Embryonic facial prominence (tissue), 1 donor: ENCODE measurements around the gene PKLR.

Source experiments
- DNase-seq: peaks from one replicate; pipeline ENCODE4 v3.0.0-alpha.2; 2016; ENCODE audit errors: extremely low spot score

The PKLR gene

GRCh38 chr1:155285063-155285462 is 16.2 kb downstream of the PKLR start:
- DNase-seq, result no peak

DNA sequence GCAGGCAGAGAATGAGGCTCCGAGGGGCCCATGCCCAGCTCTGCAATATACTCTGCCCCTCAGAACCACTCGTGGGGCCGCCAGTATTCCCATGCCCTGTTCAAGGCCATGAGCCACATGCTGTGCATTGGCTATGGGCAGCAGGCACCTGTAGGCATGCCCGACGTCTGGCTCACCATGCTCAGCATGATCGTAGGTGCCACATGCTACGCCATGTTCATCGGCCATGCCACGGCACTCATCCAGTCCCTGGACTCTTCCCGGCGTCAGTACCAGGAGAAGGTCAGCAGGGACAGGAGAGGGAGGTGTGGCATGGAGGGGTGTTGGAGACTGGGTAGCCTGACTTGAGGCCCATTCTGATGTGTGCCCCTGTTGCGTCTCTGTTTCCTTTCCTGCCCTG is 16.8 kb downstream of the PKLR start:
- no peak for DNase-seq

DNA sequence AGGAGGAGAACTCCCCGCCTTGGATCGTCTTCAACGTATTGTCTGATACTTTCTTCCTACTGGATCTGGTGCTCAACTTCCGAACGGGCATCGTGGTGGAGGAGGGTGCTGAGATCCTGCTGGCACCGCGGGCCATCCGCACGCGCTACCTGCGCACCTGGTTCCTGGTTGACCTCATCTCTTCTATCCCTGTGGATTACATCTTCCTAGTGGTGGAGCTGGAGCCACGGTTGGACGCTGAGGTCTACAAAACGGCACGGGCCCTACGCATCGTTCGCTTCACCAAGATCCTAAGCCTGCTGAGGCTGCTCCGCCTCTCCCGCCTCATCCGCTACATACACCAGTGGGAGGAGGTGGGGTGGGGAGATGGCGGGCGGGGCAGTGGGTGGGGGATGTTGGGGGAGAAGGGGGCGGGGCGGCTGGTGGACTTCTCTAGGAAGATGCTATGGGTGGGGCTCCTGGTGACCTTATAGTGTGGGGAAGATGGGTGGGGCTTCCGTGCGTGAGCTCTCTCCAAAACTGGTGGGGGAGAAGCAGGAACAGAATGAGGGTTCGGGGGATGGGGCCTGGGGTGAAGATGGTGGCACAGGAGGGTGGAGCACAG is 18.6 kb downstream of the PKLR start:
- DNase-seq, result no peak

- no peak for DNase-seq
Measured at GRCh38 chr1:155279268-155279667, 22.0 kb downstream of the PKLR start.

DNA sequence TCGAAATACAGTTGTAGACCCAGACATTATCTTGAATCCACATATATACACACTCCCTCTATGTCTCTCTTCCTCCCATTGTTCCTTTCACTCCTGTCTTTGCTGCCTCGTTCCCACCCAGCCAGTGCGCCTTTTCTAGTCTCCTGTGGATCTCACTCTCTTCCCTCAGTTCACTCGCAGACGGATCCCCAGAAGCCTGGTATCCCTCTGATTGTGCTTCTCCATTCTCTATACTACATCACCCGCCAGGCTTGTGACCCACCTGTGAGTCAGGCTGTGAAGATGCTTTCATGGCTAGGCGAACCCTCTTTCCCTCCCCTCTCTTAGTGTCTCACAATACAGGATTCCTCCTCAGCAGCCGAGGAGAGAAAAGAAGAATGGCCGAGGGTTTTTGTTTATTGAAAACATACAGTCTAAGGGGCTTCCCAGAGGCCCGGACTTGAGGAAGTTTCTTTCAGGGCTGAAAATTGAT is 22.5 kb downstream of the PKLR start:
- DNase-seq, result no peak

- DNase-seq, result no peak
Measured at GRCh38 chr1:155277902-155278688, 23.1 kb downstream of the PKLR start.

DNA sequence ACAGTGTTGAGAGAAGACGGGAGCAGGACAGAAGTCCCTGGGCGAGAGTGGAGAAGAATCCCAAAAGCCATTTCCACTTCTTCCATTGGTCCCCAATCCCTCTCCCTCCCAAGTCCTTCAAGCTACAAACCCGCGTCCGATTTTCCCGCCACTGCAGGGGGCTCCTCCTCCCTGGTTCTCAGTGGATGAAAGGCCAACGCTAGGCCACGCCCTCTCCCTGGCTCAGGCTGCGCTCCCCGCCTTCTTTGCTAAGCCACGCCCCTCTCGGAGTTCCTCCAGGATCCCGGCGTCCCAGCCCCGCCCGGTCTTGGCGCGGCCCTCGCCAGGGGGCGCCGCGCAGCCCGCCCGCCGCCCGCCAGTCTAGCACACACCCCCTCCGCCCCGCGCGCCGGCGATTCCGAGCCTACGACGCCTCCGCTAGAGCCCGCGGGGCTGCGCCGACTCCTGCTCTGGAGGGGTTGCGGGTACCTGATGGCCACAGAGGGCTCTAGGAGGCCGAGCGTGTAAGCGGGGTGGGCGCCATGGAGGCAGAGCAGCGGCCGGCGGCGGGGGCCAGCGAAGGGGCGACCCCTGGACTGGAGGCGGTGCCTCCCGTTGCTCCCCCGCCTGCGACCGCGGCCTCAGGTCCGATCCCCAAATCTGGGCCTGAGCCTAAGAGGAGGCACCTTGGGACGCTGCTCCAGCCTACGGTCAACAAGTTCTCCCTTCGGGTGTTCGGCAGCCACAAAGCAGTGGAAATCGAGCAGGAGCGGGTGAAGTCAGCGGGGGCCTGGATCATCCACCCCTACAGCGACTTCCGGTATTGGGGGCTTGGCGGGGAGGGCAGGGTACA is 24.0 kb downstream of the PKLR start, which contains the start of gene HCN3:
Gene HCN3 (plus strand): TSS at position 394 of the 832 bp plus-strand sequence. CDS start 128 bp downstream, at position 522.
- DNase-seq, result peak; percentile 89

GRCh38 chr1:155273343-155274245 is 27.6 kb downstream of the PKLR start, which contains the start of gene CLK2:
CLK2 (minus strand) TSS chr1:155273504; CDS start chr1:155270977, 2,527 bp downstream.
- peak; percentile 93 for DNase-seq

DNA sequence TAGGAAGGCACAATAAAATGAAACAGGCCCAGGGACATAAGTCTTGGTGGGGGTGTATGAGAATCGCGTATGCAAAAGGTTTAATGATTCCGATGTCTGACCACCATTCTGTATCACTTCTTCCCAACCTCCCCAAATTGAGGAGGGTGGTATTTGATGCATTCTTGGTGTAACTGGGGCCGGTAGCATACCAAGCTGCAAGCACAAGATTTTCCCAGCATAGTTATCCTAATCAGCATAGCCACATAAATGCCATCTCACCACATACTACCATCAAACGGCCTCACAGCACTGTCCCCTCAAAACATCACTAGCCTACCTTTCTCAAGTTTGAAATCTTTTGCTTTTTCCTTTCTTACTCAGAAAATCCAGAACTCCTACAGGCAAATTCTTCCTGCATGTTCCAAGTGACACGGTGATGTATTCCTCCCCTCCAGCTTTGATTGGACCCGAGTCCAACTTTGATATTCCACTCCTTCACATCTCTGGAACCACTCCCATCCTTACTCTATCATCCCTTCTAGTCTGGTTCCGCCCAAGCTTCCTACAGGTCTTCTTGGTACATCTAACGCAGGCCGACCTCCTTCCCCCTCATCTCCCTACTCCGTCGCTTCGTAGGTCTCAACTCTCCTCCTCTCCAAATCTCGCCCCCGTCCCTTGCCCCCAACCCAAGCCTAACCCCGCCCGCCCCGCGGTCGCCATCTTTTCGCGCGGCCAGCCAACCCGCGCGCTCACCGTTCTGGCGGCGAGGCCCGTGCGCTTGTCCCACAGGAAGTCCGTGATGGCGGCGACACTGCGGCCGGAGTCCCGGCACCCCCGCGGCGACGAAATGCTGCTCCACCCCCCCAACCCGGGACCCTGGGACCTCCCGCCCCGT is 28.5 kb downstream of the PKLR start:
- DNase-seq, result no peak

DNA sequence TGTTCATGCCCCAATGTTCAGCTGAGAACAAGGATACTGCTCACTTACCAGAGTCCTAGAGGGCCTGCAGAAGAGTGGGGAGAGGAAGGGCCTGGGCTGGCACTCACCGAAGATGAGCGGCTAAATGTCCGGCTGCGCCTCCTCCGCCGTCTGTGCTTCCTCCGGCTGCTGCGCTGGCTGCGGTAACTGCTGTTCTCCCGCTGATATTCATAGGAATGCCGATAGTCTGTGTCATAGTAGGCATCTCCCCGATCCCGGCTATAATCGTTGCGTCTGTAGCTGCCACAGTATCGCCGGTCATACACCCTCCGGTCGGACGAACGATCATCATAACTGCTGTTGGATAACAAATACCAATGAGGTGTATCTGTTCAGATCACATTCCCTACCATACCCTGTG is 31.9 kb downstream of the PKLR start:
- DNase-seq, result no peak

DNA sequence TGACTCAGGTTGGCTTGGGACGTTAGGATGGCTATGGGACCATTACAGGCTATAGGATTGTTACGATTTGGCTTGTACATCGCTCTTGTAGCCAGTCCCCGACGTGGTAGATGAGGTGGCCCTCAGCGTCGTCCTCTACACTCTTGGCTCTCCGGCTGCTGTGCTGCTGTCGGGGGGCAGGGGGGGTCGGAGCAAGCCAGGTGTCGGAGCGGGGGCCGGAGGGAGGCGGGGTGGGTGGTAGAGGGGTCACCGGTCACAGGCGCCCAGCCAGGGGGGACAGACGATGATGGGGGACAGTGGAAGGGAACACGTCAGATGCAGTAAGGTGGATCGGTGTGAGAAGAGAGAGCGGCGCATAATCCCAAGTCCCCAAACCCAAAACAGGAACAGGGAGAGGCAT is 32.6 kb downstream of the PKLR start:
- no peak for DNase-seq

GRCh38 chr1:155267373-155267772 is 33.9 kb downstream of the PKLR start:
- no peak for DNase-seq

DNA sequence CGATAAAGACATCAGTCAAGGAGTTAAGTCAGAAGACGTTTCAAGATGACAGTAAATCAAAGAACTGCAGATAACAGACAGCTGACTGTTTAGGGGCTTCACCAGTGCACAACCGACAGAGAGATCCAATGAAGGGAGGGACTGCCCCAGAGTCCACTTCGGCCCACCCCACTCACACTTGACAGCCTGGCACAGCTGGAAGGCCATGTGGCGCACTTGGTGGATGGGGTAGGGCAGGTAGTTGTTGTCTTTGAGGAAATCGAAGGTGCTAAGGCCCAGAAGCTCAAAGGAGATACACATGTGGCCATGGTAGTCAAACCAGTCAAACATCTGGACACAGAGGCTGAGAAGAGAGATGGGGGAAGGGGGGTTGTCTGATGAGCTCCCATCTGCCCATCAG is 34.7 kb downstream of the PKLR start:
- no peak for DNase-seq

GRCh38 chr1:155263067-155263466 is 38.2 kb downstream of the PKLR start:
- no peak for DNase-seq

DNA sequence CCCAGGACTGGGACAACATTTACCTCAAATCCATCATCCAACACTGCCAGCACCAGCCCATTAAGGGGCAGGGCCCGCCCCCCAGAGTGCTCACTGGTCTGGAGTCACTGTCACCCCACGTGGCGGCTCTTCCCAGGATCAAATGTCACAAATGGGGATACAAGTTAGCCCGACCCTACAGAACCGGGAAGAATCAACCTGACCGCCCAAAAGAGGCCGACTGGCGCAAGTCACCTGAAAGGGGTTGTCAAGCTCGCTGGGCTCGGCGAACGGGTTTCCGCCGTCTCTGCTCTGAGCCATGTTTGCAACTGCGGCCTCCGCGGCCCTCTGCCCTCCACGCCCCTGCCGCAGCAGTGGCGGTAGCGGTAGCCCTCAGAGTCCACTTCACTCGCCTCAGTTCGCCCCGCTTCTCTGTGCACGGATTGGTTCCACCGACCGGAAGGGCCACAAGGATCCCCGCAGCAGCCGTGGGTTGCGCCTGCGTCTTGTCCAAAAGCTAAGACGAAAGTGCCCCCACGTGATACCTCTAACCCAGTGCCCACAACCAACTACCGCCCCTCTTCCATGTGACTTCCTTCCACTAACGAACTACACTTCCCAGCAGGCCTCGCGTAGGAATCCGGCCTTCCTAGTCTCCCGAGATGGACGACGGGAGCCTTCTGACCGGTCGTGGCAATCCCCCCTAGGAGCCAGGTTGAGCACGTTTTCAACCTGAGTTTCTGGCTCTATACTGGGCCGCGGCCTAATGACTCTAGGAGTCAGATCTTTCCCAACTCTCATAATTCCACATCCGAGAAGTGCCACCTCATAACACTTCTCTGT is 39.2 kb downstream of the PKLR start, which contains the start of gene SCAMP3:
Gene SCAMP3 (minus strand): TSS at position 509 of the 822 bp plus-strand sequence. CDS start 209 bp downstream, at position 300.
- DNase-seq, result peak; percentile 93

DNA sequence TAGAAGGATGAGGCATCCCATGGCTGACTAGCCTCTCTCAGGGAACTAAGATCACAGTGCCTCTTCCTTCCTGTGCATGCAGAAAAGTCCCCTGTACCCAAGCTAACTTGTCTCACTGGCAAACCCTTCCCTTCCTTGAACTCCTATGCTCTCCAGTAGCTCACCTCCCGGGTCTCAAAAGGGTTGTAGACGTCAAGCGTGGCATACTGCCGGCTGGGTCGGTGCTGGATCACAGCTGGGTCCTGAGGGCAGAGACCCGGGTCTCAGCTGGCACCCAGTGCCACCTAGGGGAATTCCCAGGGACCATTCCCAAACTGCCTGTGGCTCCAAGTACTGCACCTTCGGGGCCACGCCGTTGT is 39.8 kb downstream of the PKLR start:
- no peak for DNase-seq

DNA sequence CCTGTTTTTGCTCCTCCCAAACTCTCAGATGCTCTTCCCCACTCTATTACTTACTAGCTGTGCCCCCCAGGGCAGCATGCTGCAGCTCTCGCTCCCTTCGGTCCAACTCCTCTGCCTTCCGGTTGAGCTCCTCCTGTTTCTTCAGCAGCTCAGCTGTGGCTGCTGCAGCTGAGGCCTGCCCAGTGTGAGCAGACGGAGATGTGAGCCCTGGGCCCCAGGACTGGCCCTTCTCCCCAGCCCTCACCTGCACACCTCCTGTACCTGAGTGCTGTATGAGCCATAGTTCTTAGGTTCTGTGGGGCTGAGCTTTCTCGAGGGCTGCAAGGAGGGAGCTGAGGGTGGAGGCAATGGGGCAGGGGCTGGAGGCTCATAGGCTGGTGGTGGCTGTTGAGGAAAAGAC is 41.0 kb downstream of the PKLR start:
- DNase-seq, result no peak

DNA sequence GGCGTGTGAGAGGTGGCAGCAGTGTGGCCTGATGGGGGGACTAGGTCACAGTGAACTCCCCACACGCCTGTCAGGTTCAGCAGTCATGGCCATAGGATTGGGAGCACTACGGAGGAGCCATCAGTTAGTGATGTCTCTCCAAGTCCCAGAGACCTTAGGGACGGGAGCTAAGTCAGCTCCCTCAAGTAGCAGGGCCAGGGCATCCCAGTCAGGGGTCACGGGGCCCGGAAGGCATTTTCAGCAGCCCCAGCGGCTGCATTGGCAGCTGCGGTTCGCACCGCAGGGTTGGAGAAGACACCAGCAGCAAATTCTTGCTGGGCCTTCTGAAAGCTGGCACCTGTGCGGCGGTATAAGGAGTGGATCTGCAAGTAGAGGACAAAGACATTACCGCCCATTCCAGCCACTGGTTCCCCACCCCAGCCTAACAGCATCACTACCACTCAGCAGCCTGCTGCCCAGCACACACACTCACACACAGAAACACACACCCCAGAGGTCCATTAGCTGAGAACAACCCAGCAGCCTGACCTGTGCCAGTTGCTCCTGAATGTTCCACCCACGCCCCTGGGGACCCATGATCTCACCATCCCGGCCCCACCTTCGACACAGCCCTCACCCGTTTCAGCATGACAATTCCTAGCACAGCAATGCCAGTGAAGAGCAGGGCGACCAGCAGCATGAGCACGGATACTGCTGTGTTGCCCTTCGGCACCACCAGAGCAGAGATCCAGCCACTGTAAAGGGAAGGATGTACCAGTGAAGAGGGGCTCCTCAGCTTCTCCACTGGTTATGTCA is 45.0 kb downstream of the PKLR start:
- DNase-seq, result no peak
